Prostate gland (tissue), 2 donors: ENCODE results near the gene KCNIP3.

Source experiments
- POLR2A ChIP-seq: fragments of 450-650 bp; IDR thresholded peaks from one replicate; pipeline ENCODE4 v1.6.1; 2016; ENCODE audit warnings: antibody characterized with exemption, mild to moderate bottlenecking
- TF ChIP-seq, protein P1 (sequence below), 4 experiments: fragments of 200-600 bp in 2 of 4; fragments of 450-650 bp in 2 of 4; sonication (generic) in 2 of 4; IDR thresholded peaks; 1 replicate in 3 of 4; 2 replicates in 1 of 4; pipeline ENCODE4 v1.5.1; 2016 to 2019; ENCODE audit warnings: antibody characterized with exemption in 4 of 4, mild to moderate bottlenecking in 2 of 4, moderate library complexity in 2 of 4

DNA sequence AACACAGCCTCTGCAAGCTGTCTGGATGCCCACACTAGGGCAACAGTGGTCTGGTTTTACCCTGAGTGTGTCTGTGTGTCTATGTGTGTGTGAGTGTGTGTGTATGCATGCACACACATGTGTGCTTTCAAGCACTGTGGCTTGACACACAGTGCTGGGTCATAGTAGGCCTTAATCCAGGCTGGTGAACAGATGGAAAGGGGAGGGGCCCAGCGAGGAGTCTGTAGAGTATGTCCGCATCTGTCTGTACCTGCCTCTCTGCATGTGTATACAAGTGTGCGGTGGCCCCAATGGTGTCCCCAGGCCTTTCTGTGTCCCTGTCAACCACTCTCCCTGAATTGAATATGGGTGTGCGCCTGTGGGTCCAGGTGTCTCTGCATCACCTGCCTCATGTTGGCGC is 9.3 kb upstream of the KCNIP3 start:
- no peak for TF ChIP-seq POLR2A
- TF ChIP-seq, protein P1, sequence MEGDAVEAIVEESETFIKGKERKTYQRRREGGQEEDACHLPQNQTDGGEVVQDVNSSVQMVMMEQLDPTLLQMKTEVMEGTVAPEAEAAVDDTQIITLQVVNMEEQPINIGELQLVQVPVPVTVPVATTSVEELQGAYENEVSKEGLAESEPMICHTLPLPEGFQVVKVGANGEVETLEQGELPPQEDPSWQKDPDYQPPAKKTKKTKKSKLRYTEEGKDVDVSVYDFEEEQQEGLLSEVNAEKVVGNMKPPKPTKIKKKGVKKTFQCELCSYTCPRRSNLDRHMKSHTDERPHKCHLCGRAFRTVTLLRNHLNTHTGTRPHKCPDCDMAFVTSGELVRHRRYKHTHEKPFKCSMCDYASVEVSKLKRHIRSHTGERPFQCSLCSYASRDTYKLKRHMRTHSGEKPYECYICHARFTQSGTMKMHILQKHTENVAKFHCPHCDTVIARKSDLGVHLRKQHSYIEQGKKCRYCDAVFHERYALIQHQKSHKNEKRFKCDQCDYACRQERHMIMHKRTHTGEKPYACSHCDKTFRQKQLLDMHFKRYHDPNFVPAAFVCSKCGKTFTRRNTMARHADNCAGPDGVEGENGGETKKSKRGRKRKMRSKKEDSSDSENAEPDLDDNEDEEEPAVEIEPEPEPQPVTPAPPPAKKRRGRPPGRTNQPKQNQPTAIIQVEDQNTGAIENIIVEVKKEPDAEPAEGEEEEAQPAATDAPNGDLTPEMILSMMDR (IDR thresholded peaks at IDR 0.05) = no peak
